NCI-H187 treated with DMSO at 0.1 percent for 48 hours (cell line): ENCODE data around the gene CCDC92B.
"Not testable (repeated sequence)": the region's sequence is repeated elsewhere in the genome, so short reads cannot be mapped to it uniquely, and the experiment has no call there.

Source experiments
- DNase-seq: peaks from one replicate; lab custom pipeline; 2025; lab: John Stamatoyannopoulos, UW

Gene CCDC92B

GRCh38 chr17:2703606-2704005, 45.8 kb downstream of the CCDC92B start:
- DNase-seq, result no peak

GRCh38 chr17:2703181-2703580, 46.3 kb downstream of the CCDC92B start:
- DNase-seq, result no peak

GRCh38 chr17:2701996-2702741, 47.3 kb downstream of the CCDC92B start:
- DNase-seq, result no peak

- no peak for DNase-seq
Observed at GRCh38 chr17:2701161-2701995, 48.1 kb downstream of the CCDC92B start.

- DNase-seq, result peak; percentile 99
Observed at GRCh38 chr17:2700491-2701141, 48.8 kb downstream of the CCDC92B start.

GRCh38 chr17:2700030-2700490, 49.4 kb downstream of the CCDC92B start:
- DNase-seq, result no peak

- not testable (repeated sequence) for DNase-seq
Observed at GRCh38 chr17:2699216-2699805, 50.1 kb downstream of the CCDC92B start.

- DNase-seq, result no peak
Observed at GRCh38 chr17:2697611-2698162, 51.8 kb downstream of the CCDC92B start.

GRCh38 chr17:2695961-2696760, 53.3 kb downstream of the CCDC92B start:
- DNase-seq, result no peak

GRCh38 chr17:2695243-2695960, 54.0 kb downstream of the CCDC92B start:
- DNase-seq, result no peak

- no peak for DNase-seq
Observed at GRCh38 chr17:2694381-2695242, 54.8 kb downstream of the CCDC92B start.

- DNase-seq, result no peak
Observed at GRCh38 chr17:2693561-2694380, 55.7 kb downstream of the CCDC92B start.

GRCh38 chr17:2692781-2693135, 56.7 kb downstream of the CCDC92B start:
- no peak for DNase-seq

- DNase-seq, result no peak
Observed at GRCh38 chr17:2691965-2692780, 57.3 kb downstream of the CCDC92B start.

- DNase-seq, result no peak
Observed at GRCh38 chr17:2691069-2691871, 58.2 kb downstream of the CCDC92B start.

- no peak for DNase-seq
Observed at GRCh38 chr17:2690165-2691068, 59.0 kb downstream of the CCDC92B start.
